ENCODE data around the gene TRHDE. TPM values are rescaled to one million over a fixed set of nuclear protein-coding genes. Genes with fewer than 3 reads are reported as not detected.

The TRHDE gene
- total RNA-seq, 4 donors from 2014 or later = 0.49 to 5.8 (median 1.1) TPM

DNA sequence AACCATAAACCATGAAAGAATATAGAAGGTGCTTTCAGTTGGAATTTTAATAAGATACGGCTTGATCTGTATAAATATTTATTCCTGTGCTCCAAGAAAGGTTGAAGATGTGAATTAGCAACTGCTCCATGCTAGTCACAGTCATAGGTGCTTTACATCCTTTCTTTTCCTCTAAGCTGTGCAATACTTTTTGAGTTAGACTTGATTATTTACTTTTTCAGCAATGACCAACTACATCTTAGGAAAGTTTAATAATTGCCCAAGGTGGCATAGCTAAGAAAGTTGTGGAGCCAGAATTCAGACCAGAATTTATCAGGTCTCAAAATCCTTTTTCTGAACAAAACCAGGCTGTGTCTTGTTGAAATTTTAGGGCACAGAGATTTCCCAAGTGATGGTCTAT, 13.7 kb downstream of the TRHDE start:
- WGBS, 2 donors = 86 to 91% methylated on average over 1 of the region's 1 CpG
- TF ChIP-seq POLR2A (IDR thresholded peaks at IDR 0.05) = no peak
- TF ChIP-seq, protein P1, sequence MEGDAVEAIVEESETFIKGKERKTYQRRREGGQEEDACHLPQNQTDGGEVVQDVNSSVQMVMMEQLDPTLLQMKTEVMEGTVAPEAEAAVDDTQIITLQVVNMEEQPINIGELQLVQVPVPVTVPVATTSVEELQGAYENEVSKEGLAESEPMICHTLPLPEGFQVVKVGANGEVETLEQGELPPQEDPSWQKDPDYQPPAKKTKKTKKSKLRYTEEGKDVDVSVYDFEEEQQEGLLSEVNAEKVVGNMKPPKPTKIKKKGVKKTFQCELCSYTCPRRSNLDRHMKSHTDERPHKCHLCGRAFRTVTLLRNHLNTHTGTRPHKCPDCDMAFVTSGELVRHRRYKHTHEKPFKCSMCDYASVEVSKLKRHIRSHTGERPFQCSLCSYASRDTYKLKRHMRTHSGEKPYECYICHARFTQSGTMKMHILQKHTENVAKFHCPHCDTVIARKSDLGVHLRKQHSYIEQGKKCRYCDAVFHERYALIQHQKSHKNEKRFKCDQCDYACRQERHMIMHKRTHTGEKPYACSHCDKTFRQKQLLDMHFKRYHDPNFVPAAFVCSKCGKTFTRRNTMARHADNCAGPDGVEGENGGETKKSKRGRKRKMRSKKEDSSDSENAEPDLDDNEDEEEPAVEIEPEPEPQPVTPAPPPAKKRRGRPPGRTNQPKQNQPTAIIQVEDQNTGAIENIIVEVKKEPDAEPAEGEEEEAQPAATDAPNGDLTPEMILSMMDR (IDR thresholded peaks at IDR 0.05) = no peak
- DNase-seq (ENCODE audit: low spot score in 2 of 2) = no peak
- H3K4me3 ChIP-seq (ENCODE audit: low read depth, poor library complexity, severe bottlenecking) = no peak overlapping the region
- intact Hi-C loops (cut with DNase I; ENCODE audit: low total_unique reads) = no loop called here

DNA sequence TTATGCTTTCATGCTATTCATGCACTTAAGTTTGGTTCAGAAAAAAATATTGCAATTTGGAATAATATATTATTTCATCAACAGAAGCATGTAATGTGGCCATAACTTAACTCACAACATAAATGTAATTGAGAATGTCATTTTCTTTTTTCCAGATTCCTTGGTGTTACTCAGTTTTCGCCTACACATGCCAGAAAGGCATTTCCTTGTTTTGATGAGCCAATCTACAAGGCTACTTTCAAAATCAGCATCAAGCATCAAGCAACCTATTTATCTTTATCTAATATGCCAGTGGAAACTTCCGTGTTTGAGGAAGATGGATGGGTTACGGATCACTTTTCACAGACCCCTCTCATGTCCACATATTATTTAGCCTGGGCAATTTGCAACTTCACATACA, 14.4 kb downstream of the TRHDE start:
- intact Hi-C loops (cut with DNase I; ENCODE audit: low total_unique reads) = no loop called here
- DNase-seq (ENCODE audit: low spot score in 2 of 2) = no peak
- no peak overlapping the region for H3K4me3 ChIP-seq (ENCODE audit: low read depth, poor library complexity, severe bottlenecking)
- TF ChIP-seq, protein P1 (IDR thresholded peaks at IDR 0.05) = no peak
- TF ChIP-seq POLR2A (IDR thresholded peaks at IDR 0.05) = no peak
- WGBS, 2 donors = 68 to 73% methylated on average over 3 of the region's 3 CpGs

DNA sequence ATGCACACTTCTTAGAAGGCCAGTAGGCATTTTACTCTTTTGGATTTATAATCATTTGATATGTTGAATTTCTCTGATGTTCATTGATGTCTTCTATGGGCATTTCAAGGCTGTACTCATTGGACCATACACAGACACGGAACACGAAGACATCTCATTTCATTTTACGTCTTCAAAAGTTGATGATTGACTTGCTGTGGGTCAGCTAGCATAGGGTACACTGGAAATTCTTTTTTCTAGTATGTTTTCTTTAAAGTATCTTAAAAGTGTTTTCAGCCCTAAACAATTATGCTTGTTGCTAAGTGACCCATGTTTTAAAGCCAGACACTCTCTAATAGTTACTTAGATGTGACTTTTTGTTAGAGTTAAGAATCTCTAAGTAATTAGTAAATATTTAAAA, 16.3 kb downstream of the TRHDE start:
- no peak for DNase-seq (ENCODE audit: low spot score in 2 of 2)
- intact Hi-C loops (cut with DNase I; ENCODE audit: low total_unique reads) = no loop called here
- TF ChIP-seq, protein P1 (IDR thresholded peaks at IDR 0.05) = no peak
- TF ChIP-seq POLR2A (IDR thresholded peaks at IDR 0.05) = no peak
- no peak overlapping the region for H3K4me3 ChIP-seq (ENCODE audit: low read depth, poor library complexity, severe bottlenecking)
- 89 to 92% methylated on average over 3 of the region's 3 CpGs for WGBS, 2 donors

DNA sequence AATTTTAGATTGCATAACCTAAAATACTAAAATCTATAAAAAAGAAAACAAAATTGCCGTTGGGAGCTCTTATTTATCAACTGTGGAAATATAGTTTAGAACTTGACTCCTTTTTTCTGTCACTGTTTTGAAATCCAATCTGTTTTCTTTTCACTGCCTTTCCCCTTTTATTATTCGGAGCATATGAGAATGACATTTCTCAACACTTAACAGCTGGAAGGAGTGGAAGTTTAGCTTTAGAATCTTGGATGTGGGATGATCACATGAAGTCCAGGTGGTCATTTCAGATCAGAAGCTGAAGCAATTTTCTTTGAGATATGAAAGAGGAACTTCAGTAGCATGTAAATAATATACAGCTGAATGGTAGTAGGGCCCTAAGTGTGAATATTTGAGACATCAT, 16.7 kb downstream of the TRHDE start:
- no peak for TF ChIP-seq POLR2A (IDR thresholded peaks at IDR 0.05)
- TF ChIP-seq, protein P1 (IDR thresholded peaks at IDR 0.05) = no peak
- intact Hi-C loops (cut with DNase I; ENCODE audit: low total_unique reads) = no loop called here
- 62 to 63% methylated on average over 2 of the region's 2 CpGs for whole genome bisulfite sequencing, 2 donors
- no peak overlapping the region for H3K4me3 ChIP-seq (ENCODE audit: low read depth, poor library complexity, severe bottlenecking)
- no peak for DNase-seq (ENCODE audit: low spot score in 2 of 2)

DNA sequence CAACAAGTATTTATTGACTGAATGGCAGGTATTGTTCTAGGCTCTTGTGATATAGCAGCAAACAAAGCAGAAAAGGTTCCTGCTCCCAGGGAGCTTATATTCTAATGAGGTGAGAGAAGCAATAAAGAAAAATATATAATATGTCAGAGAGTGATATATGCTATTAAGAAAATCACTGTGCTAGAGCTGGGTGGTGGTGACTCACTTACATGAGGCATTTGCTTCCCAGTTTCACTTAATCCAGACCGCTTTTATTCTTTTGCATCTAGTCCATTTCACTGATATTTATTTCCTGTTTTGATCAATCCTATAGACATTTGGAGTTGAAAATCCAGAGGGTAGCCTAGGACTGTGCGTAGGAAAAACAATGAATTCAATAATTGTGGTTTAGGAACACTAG, 17.5 kb downstream of the TRHDE start:
- intact Hi-C loops (cut with DNase I; ENCODE audit: low total_unique reads) = no loop called here
- TF ChIP-seq, protein P1 (IDR thresholded peaks at IDR 0.05) = no peak
- no peak for TF ChIP-seq POLR2A (IDR thresholded peaks at IDR 0.05)
- no peak for DNase-seq (ENCODE audit: low spot score in 2 of 2)
- H3K4me3 ChIP-seq (ENCODE audit: low read depth, poor library complexity, severe bottlenecking) = no peak overlapping the region
- 96 to 97% methylated on average over 2 of the region's 2 CpGs for WGBS, 2 donors

DNA sequence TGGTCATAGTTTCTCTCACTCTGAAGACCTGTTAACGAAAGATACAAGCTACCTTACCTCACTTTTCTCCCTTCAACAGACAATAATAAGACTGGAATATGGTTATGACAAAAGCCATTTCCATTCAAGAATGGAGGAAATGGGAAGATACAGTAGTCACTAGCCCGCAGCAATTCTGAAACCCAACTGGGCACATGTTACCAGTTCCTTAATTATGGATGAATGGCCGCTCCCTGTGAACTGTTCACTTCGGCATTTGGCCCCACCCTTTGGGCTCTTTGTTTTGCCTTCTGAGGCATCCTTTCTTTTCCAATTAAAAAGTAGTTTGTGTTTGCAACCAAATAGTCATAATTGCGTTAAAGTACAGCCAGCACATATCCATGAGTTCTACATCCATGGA, 19.0 kb downstream of the TRHDE start:
- intact Hi-C loops (cut with DNase I; ENCODE audit: low total_unique reads) = no loop called here
- TF ChIP-seq, protein P1 (IDR thresholded peaks at IDR 0.05) = no peak
- no peak for TF ChIP-seq POLR2A (IDR thresholded peaks at IDR 0.05)
- DNase-seq (ENCODE audit: low spot score in 2 of 2) = no peak
- 90% methylated on average over 5 of the region's 5 CpGs for WGBS, 2 donors
- no peak overlapping the region for H3K4me3 ChIP-seq (ENCODE audit: low read depth, poor library complexity, severe bottlenecking)

Data from lower leg skin (tissue), 4 donors.